GM11168 (cell line): ENCODE measurements around the gene CDH23.

Experiments used
- in situ Hi-C: fragments of 300-500 bp; cut with MboI; formaldehyde crosslinking; loops from one replicate; pipeline ENCODE4 v1.12.0; 2022; ENCODE audit warnings: low sequenced_read_pairs; ENCODE audit not compliant: unreplicated experiment

Gene CDH23

GRCh38 chr10:71476228-71477011 is 79.7 kb downstream of the CDH23 start:
- in situ Hi-C loops: no loop called here

DNA sequence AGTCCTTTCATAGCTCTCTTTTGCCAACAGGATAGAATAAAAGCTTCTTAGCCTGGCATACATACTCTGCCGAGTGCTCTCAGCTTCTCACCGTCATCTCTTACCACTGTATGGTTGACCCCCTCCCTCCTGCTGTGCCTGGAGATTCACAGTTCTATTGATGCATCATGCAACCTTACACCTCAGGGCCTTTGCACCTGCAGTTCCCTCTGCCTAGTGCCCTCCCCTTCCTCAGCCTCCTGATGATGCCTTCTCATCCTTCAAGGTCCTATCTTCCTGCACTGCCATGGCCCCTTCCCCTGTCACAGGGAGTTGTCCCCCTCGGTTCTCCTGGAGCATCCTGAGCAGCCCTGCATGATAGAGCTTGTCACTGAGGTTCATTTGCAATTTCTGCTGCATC is 81.5 kb downstream of the CDH23 start:
- in situ Hi-C loops: no loop called here

DNA sequence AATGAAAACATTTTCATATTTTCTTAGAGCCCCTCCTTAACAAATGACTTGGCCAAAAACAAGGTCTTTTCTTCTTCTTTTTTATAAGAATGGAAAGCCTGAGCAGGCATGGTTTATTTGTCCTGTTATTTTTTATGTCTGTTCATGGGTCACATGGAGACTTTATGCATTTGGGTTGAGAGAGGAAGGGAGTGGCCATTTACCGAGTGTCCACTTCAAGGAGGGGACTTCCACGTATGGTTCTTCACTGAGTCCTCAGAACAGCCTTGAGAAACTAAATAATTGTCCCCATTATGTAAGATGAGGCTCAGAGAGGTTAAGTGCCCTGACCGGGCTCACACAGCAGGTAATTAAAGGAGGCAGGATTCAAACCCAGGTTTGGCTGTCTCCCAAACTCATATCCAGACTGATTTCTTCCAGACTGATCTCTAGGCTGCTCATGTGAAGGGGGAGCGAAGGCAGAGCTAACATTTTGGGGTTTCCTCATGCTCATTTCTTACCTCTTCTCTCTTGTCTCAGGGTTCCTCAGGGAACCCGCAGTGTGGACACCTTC is 82.2 kb downstream of the CDH23 start:
- in situ Hi-C loops: no loop called here

DNA sequence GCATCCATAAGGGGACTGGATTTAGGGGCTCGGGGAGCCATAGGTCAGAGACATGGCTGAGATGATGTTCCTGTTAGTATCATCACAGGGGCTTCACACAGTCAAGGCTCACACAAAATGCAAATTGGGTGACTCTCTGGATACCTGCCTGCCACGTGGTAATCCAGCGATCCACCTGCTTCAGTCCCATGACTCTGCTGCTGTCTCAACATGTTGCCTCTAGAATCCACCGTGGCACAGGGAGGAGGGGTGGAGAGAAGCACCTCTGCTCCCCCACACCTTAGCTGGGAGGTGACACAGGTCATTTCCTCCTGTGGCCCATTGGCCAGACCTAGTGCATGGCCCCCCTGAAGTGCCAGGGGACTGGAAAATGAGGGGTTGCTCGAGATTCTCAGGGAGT is 83.1 kb downstream of the CDH23 start:
- in situ Hi-C loops: no loop called here

DNA sequence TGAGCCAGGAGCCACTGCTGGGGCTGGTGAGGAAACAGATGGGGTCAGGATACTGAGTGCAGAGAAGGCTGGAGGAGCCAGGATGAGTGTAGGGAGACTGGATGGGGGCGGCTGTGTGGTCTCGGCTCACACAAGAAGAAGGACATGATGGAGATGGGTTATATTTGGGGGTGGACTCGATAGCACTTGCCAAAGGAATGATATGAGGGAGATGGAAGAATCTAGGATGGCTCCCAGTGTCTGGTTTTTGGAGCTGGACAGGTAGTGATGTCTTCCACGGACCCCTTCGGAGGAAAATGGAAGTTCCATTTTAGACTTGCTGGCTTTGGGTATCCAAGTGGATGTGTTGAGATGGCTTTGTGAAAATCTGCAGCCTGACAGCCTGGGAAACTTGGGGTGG is 83.9 kb downstream of the CDH23 start:
- in situ Hi-C loops: no loop called here

GRCh38 chr10:71481746-71482410 is 85.2 kb downstream of the CDH23 start:
- in situ Hi-C loops: no loop called here

DNA sequence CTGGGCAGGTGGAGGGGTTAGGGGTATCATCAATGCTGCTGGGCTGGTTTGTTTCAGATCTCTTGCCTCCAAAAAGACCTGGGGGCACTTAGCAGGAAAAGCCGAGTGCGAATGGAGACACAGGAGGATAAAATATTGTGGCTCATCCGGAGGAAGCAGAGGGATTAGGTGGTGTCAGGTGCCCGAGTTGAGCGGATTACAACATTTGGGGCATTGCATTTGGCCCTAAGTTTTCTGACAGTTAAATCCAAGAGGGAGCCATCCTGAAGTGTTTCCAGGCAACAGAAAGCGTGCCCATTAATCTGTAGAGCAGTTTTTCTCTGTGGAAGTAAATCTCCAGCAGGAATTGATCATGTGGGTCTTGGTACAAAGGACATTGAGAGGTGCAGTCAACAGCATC is 85.9 kb downstream of the CDH23 start:
- in situ Hi-C loops: no loop called here

DNA sequence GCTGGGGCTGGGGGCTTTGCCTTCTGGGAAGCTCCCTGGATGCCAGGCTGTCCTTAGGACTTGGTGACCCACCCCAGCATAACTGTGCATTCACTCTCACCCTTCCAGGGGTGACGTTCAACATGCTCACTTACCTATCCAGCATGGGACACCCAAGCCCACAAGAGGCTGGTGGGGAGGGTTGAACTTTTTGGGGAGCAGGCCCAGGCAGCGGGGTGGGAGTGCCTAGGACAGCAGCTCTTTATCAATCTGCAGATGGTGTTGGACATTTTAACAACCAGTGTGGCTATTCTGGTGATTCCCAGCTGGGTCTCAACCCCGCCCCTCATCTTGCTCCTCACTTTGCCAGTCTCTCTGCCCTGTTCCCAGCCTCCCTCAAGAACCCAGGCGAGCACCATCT is 86.4 kb downstream of the CDH23 start:
- in situ Hi-C loops: no loop called here

DNA sequence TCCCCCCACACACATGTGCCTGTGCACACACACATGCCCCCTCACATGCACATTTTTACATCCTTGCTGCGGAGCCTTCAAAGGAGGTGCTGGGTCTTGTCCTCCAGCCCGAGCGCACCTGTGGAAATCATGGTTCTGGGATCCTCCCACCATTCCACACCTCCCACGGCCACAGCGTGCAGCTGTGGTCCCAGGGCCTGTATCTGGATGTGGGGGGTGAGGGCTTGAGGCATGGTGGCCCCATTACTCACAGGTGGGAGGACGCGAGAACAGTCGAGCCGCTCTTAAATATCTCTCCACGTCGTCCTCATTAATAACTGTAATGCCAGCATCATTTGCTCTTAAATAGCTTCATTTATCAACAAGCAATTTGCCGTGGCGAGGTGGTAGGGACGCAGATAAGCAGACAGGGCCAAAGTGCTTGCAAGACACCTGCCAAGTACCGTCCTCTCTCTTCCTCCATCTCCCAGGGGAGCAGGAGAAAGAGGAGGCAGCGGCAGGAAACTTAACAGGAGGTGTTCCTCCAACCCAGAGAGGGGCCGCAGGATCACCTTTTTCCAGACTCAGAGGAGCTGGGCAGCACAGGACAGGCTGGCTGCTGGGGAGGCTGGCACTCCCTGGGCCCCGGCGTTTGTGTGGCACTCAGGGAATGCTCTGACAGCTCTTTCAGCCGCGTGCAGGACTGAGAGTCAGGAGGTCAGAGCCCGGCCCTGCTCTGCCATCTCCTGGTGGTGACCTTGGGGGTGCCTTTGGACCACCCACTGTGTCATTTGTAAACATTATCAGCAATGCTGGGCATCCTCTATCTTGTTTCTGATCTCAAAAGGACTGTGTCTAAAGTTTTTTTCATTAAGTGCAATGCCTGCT is 87.4 kb downstream of the CDH23 start:
- in situ Hi-C loops: no loop called here

GRCh38 chr10:71486484-71487114 is 89.9 kb downstream of the CDH23 start:
- in situ Hi-C loops: no loop called here

DNA sequence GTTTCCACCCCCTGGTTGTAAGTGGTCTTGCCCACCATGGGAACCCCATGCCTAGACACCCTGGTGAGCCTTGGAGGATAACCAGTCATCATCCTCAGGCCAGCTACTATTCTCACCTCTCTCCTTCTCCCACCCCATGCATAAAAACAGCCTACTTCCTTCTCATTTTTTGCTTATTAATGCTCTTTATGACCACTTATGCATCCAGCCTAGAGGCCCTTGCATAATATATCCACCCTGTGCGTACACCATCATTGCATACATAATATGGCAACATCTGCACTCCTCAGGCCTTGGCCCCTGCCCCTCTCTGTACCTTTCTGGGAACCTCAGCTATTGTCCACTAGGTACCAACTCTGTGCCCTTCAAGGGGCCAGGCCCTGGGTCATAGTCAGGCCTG is 91.0 kb downstream of the CDH23 start:
- in situ Hi-C loops: no loop called here

- in situ Hi-C loops: no loop called here
Measured at GRCh38 chr10:71489077-71489476, 92.4 kb downstream of the CDH23 start.

GRCh38 chr10:71492872-71493271 is 96.2 kb downstream of the CDH23 start:
- in situ Hi-C loops: no loop called here

- in situ Hi-C loops: no loop called here
Measured at GRCh38 chr10:71493741-71494140, 97.0 kb downstream of the CDH23 start.

- in situ Hi-C loops: no loop called here
Measured at GRCh38 chr10:71494476-71494875, 97.8 kb downstream of the CDH23 start.

DNA sequence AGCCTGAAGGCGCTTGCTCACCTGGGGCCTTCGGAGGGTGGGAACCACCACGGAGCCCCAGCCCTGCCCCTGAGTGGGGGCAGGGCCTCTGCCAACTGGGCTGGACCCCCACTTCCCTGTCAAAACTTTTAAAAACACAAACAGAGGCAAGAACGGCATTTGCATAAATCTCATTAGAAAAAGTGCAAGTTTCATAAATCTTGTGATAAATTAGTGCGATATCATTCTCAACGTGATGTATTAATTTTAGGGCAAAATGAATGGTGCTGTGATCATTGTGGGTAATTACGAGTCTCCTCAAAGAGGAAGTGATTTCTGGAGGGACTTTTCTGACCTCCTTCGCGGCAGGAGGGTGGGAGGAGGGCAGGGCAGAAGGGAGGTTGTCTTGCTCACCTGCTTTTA is 98.3 kb downstream of the CDH23 start:
- in situ Hi-C loops: no loop called here

GRCh38 chr10:71496927-71497762 is 100.4 kb downstream of the CDH23 start:
- in situ Hi-C loops: no loop called here

- in situ Hi-C loops: no loop called here
Measured at GRCh38 chr10:71497763-71498326, 101.1 kb downstream of the CDH23 start.

DNA sequence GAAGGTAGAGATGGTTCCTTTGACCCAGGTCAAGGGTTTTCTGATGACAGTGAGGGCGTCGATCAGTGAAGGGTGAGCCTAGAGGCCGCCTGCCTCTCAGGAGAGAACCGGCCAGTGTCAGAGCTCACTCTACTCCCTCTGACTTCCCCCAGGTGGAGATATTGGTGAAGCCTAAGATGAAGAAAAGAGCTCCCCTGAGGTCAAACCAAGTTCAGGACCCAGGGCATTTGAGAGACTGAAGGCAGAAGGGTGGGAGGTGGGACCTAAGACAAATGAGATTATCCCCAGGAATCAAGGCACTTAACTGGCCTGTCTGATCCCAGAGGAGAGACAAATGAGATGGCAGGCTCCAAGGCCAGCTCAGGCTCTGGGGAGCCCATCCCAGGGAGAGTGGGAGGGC is 104.7 kb downstream of the CDH23 start:
- in situ Hi-C loops: no loop called here
